Kidney (tissue), 14 donors: ENCODE results near the gene CHTF8. TPM values are rescaled to one million over a fixed set of nuclear protein-coding genes. Genes with fewer than 3 reads are reported as not detected.

Experiments
- DNase-seq, 5 donors: peaks; one replicate each; pipeline ENCODE4 v3.0.0-alpha.2; 2013 to 2020
- FAIRE-seq: peaks from 2 replicates; lab custom pipeline; 2012; peaks lifted over from hg19 to GRCh38; lab: Jason Lieb, UNC
- H3K27ac ChIP-seq, 2 donors: one replicate each; pipeline ENCODE4 v1.7.0; 2013; ENCODE audit warnings: low read depth in 2 of 2, low read length in 2 of 2, inconsistent platforms in 1 of 2
- H3K27me3 ChIP-seq: one replicate; pipeline ENCODE4 v1.7.1; 2013; ENCODE audit warnings: low read length, inconsistent platforms; ENCODE audit not compliant: control insufficient read depth, insufficient read depth
- H3K36me3 ChIP-seq, 3 donors: one replicate each; pipeline versions ENCODE4 v1.7.0 to v1.7.1; 2013; ENCODE audit warnings: low read length in 3 of 3, control low read depth in 1 of 3, inconsistent platforms in 1 of 3; ENCODE audit not compliant: insufficient read depth in 3 of 3, control insufficient read depth in 2 of 3
- H3K4me1 ChIP-seq, 3 donors: one replicate each; pipeline versions ENCODE4 v1.7.0 to v1.7.1; 2013; ENCODE audit warnings: low read length in 3 of 3, inconsistent platforms in 1 of 3, low read depth in 1 of 3; ENCODE audit not compliant: control insufficient read depth in 2 of 3, insufficient read depth in 2 of 3
- H3K4me3 ChIP-seq, 3 donors: one replicate each; pipeline versions ENCODE4 v1.7.0 to v1.8.1; 2013; ENCODE audit warnings: low read length in 3 of 3, control low read depth in 1 of 3, inconsistent platforms in 1 of 3
- H3K9ac ChIP-seq, 3 donors: one replicate each; pipeline versions ENCODE4 v1.7.0 to v1.7.1; 2013; ENCODE audit warnings: low read length in 3 of 3, control low read depth in 1 of 3, inconsistent platforms in 1 of 3
- H3K9me3 ChIP-seq, 3 donors: one replicate each; pipeline versions ENCODE4 v1.7.0 to v1.7.1; 2013; ENCODE audit warnings: low read length in 3 of 3, control low read depth in 1 of 3, inconsistent platforms in 1 of 3; ENCODE audit not compliant: control insufficient read depth in 2 of 3, insufficient read depth in 1 of 3
- CTCF ChIP-seq: IDR thresholded peaks from 3 replicates; pipeline ENCODE4 v1.5.1; 2012; ENCODE audit warnings: mild to moderate bottlenecking, moderate library complexity, borderline replicate concordance; ENCODE audit not compliant: insufficient read depth; ENCODE audit errors: extremely low read depth
- intact Hi-C: fragments of 100-400 bp; cut with DNase I; formaldehyde crosslinking; loops from one replicate; pipeline ENCODE4 v1.11.1; 2022
- polyA plus RNA-seq: library from polyadenylated mRNA; stranded (reverse); fragments of 350-450 nt; fragmentation: Illumina TruSeq; extraction: RNeasy Lipid Tissue Mini Kit (QIAGEN cat#74804); gene quantifications from one replicate; pipeline ENCODE4 v1.2.3, GENCODE V29; 2014; ENCODE audit warnings: low read depth, low replicate concordance; ENCODE audit not compliant: insufficient read depth
- total RNA-seq: library from RNA; stranded (reverse); fragmentation: NEBNext Ultra II Directional; extraction: Animal tissue kit (Norgen Biotek cat#: 25700); gene quantifications from one replicate; pipeline ENCODE4 v1.2.1, GENCODE V29; 2021
- donor health status: control.
- donor health status: control.
- donor health status: control.
- donor health status: control.
- donor health status: control.
- donor health status: DM: yes; HTN: yes; CAD: no.
- donor health status: Normal renal cell carcinoma (clear cell type).

The CHTF8 gene
- total and polyA plus RNA-seq, 2 donors from 2014 or later = 124 to 163 TPM

- H3K4me3 ChIP-seq = no peak overlapping the region
- DNase-seq (peak in 1 of 5 donors; percentile 39), FAIRE-seq (no peak)
- intact Hi-C loops = no loop called here
- no peaks in the 10 kb centered on the region for H3K27me3 ChIP-seq
- no peak for TF ChIP-seq CTCF
- H3K36me3 ChIP-seq = no peaks in the 10 kb centered on the region
- peaks cover 0 to 4% (median 0%) of the 10 kb centered on the region in 3 donors for H3K4me1 ChIP-seq
- H3K9me3 ChIP-seq = no peaks in the 10 kb centered on the region
- no peak overlapping the region for H3K27ac ChIP-seq
- H3K9ac ChIP-seq = no peak overlapping the region
These were observed 45.2 kb downstream of the CHTF8 start for GRCh38 chr16:69087161-69087581.

GRCh38 chr16:69085032-69085695 is 47.2 kb downstream of the CHTF8 start:
- Histone ChIP-seq H3K4me1 (peaks cover 0 to 4% (median 0%) of the 10 kb centered on the region in 3 donors), H3K9ac (no peak overlapping the region), H3K4me3 (no peak overlapping the region), H3K9me3 (no peaks in the 10 kb centered on the region), H3K36me3 (no peaks in the 10 kb centered on the region), H3K27ac (no peak overlapping the region), H3K27me3 (no peaks in the 10 kb centered on the region)
- intact Hi-C loops = no loop called here
- no peak for DNase-seq
- no peak for TF ChIP-seq CTCF
- no peak for FAIRE-seq

GRCh38 chr16:69084289-69084688 is 48.1 kb downstream of the CHTF8 start:
- intact Hi-C loops = no loop called here
- Histone ChIP-seq H3K9ac (no peak overlapping the region), H3K27me3 (no peaks in the 10 kb centered on the region), H3K27ac (no peak overlapping the region), H3K9me3 (no peaks in the 10 kb centered on the region), H3K36me3 (no peaks in the 10 kb centered on the region), H3K4me1 (peaks cover 0 to 4% (median 0%) of the 10 kb centered on the region in 3 donors), H3K4me3 (no peak overlapping the region)
- FAIRE-seq (no peak), DNase-seq (no peak)
- TF ChIP-seq CTCF = no peak
